Measurements from ENCODE around the gene MROH7. TPM values are rescaled to one million over a fixed set of nuclear protein-coding genes. Genes with fewer than 3 reads are reported as not detected.

Gene MROH7
- total RNA-seq, 1 experiment from 2014 or later, result not detected

GRCh38 chr1:54754045-54754444, 112.5 kb downstream of the MROH7 start:
- Mint-ChIP-seq H3K27me3 (ENCODE audit: insufficient read depth, unreplicated experiment) (no peaks in the 10 kb centered on the region), H3K4me3 (ENCODE audit: unreplicated experiment) (no peak overlapping the region), H3K36me3 (ENCODE audit: insufficient read depth, unreplicated experiment) (peaks cover 6% of the 10 kb centered on the region), H3K9me3 (ENCODE audit: unreplicated experiment) (no peaks in the 10 kb centered on the region), H3K27ac (ENCODE audit: low read depth, unreplicated experiment) (no peak overlapping the region), H3K4me1 (ENCODE audit: insufficient read depth, unreplicated experiment) (no peaks in the 10 kb centered on the region)
- intact Hi-C loops (cut with micrococcal nuclease), result no loop called here
- ChIA-PET POLR2A (no interaction called here), CTCF (no interaction called here)
- no peak for DNase-seq (ENCODE audit: unreplicated experiment)
- no TSS peak for BruUV-seq (replicated peaks)
- TF ChIP-seq CTCF (IDR thresholded peaks at IDR 0.05; ENCODE audit: unreplicated experiment), result no peak

DNA sequence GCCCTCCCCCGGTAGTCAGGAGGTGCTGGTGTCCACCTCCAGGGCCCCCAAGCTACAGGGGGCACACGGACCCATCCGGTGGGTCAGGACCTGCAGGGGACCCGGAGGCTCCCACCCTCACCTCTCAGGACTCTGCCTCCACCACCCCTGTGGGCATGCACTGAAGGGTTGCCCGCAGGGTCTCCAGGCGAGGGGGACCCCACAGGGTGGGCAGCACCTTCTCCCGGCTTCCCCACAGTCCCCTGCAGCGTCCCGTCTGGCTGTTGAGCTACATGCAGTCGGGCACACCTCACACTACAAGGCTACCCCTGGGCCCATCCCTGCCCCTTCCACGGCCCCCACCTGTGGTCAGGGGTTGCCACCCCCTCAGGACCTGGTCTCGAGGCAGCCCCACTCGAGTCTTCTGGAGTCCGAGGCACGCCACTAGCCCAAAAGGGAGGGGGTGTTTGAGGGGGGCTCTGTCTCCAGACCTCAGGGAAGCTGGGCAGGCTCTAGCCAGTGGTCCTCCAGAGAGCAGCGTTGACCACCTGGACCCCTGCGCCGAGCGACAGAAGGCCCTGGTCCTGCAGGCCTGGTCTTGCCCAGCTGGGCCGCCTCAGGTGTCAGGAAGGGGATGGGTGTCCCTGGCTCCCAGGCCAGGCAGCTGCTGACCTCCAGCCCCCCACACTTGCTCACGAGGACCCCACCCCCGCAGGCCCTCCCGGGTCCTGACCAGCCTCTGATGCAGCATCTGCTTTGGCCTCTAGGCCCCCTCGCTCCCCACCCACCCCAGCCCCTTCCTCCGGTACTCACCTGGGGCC, 113.1 kb downstream of the MROH7 start:
- intact Hi-C loops (cut with micrococcal nuclease), result no loop called here
- H3K4me1 Mint-ChIP-seq (ENCODE audit: insufficient read depth, unreplicated experiment), result no peaks in the 10 kb centered on the region
- no TSS peak for BruUV-seq (replicated peaks)
- ChIA-PET CTCF (interaction anchor here (0.6 kb wide), 1 partner anchor 451 kb away, joined by 3 read pairs; no protein-coding TSS in a partner anchor), POLR2A (no interaction called here)
- H3K27ac Mint-ChIP-seq (ENCODE audit: low read depth, unreplicated experiment), result no peak overlapping the region
- H3K4me3 Mint-ChIP-seq (ENCODE audit: unreplicated experiment), result no peak overlapping the region
- no peaks in the 10 kb centered on the region for H3K27me3 Mint-ChIP-seq (ENCODE audit: insufficient read depth, unreplicated experiment)
- peaks cover 6% of the 10 kb centered on the region for H3K36me3 Mint-ChIP-seq (ENCODE audit: insufficient read depth, unreplicated experiment)
- no peak for DNase-seq (ENCODE audit: unreplicated experiment)
- no peaks in the 10 kb centered on the region for H3K9me3 Mint-ChIP-seq (ENCODE audit: unreplicated experiment)
- TF ChIP-seq CTCF (IDR thresholded peaks at IDR 0.05; ENCODE audit: unreplicated experiment), result no peak

- no peak for TF ChIP-seq CTCF (IDR thresholded peaks at IDR 0.05; ENCODE audit: unreplicated experiment)
- POLR2A ChIA-PET, result no interaction called here
- Mint-ChIP-seq H3K27me3 (ENCODE audit: insufficient read depth, unreplicated experiment) (no peaks in the 10 kb centered on the region), H3K4me3 (ENCODE audit: unreplicated experiment) (no peak overlapping the region), H3K36me3 (ENCODE audit: insufficient read depth, unreplicated experiment) (peaks cover 6% of the 10 kb centered on the region), H3K27ac (ENCODE audit: low read depth, unreplicated experiment) (no peak overlapping the region), H3K9me3 (ENCODE audit: unreplicated experiment) (no peaks in the 10 kb centered on the region), H3K4me1 (ENCODE audit: insufficient read depth, unreplicated experiment) (peaks cover 3% of the 10 kb centered on the region)
- BruUV-seq (replicated peaks), result no TSS peak
- intact Hi-C loops (cut with micrococcal nuclease), result no loop called here
- no peak for DNase-seq (ENCODE audit: unreplicated experiment)
- CTCF ChIA-PET, result interaction anchor here (0.6 to 0.8 kb wide), 3 partner anchors 71 to 193 kb away, joined by 4 read pairs; no protein-coding TSS in a partner anchor
Measured at GRCh38 chr1:54757833-54758232, 116.2 kb downstream of the MROH7 start.

DNA sequence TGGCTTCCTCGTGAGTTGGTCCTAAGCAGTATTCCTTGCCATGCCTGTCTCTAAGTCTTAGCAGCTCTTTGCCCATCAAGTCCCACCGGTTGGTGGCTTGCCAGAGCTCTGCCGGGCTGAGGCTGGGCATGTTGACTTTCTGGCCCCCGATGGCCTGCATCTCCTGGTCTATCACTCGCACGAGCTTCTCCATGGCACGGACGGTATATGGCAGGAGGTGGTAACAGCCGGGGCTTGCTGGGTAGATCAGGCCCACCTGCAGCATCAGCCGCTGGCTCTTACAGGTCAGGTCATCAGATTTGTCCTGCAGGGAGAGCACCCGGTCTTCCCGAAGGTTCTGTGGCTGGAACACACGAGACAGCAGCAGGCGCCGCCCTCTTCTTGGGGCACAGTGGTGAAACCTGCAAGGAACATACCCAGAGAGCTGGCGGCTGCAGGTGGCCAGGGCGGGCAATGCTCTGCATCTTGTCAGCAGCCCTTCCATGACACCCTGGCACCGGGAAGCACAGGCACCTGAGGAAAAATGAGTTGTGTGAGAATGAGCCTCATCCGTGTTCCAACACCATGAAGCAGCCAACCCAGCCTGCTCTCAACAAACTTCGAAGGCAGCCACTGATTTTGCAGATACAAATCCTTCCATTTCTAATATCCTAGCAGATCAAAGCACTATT, 117.2 kb downstream of the MROH7 start:
- CTCF ChIA-PET, result interaction anchor here (0.6 to 1.4 kb wide), 3 partner anchors 43 to 192 kb away, joined by 4 read pairs; no protein-coding TSS in a partner anchor
- no peaks in the 10 kb centered on the region for H3K9me3 Mint-ChIP-seq (ENCODE audit: unreplicated experiment)
- BruUV-seq (replicated peaks), result no TSS peak

More for the DNA sequence above, 117.2 kb downstream of the MROH7 start:
- Mint-ChIP-seq H3K36me3 (ENCODE audit: insufficient read depth, unreplicated experiment) (peaks cover 6% of the 10 kb centered on the region), H3K27me3 (ENCODE audit: insufficient read depth, unreplicated experiment) (no peaks in the 10 kb centered on the region), H3K4me1 (ENCODE audit: insufficient read depth, unreplicated experiment) (peaks cover 8% of the 10 kb centered on the region), H3K27ac (ENCODE audit: low read depth, unreplicated experiment) (no peak overlapping the region), H3K4me3 (ENCODE audit: unreplicated experiment) (no peak overlapping the region)
- DNase-seq (ENCODE audit: unreplicated experiment), result no peak
- intact Hi-C loops (cut with micrococcal nuclease), result no loop called here
- no peak for TF ChIP-seq CTCF (IDR thresholded peaks at IDR 0.05; ENCODE audit: unreplicated experiment)
- POLR2A ChIA-PET, result no interaction called here
